Measurements from ENCODE around the gene STPG4. TPM values are rescaled to one million over a fixed set of nuclear protein-coding genes. Genes with fewer than 3 reads are reported as not detected.

The STPG4 gene
- total RNA-seq, 6 donors from 2014 or later: 0.40 to 1.2 (median 0.48) TPM; not detected in 2

GRCh38 chr2:47097563-47097962 lies 57.5 kb downstream of the STPG4 start:
- Histone ChIP-seq H3K27ac (no peak overlapping the region), H3K36me3 (no peaks in the 10 kb centered on the region), H3K4me1 (no peaks in the 10 kb centered on the region), H3K9me3 (no peaks in the 10 kb centered on the region), H3K4me3 (no peak overlapping the region), H3K27me3 (no peaks in the 10 kb centered on the region)
- WGBS, 2 donors: 74 to 86% methylated on average over 3 to 4 of the region's 4 CpGs
- no peak for ATAC-seq (ENCODE audit: low FRiP score in 2 of 2)
- TF ChIP-seq CTCF (IDR thresholded peaks at IDR 0.05) (no peak), POLR2AphosphoS5 (IDR thresholded peaks at IDR 0.05) (no peak), POLR2A (IDR thresholded peaks at IDR 0.05) (no peak), EP300 (IDR thresholded peaks at IDR 0.05) (no peak)
- no peak for DNase-seq

GRCh38 chr2:47096451-47096850 lies 58.7 kb downstream of the STPG4 start:
- Histone ChIP-seq H3K36me3 (no peaks in the 10 kb centered on the region), H3K4me1 (no peaks in the 10 kb centered on the region), H3K9me3 (no peaks in the 10 kb centered on the region), H3K27ac (no peak overlapping the region), H3K27me3 (no peaks in the 10 kb centered on the region), H3K4me3 (no peak overlapping the region)
- DNase-seq (no peak), ATAC-seq (ENCODE audit: low FRiP score in 2 of 2) (no peak)
- 92% methylated on average over 4 of the region's 4 CpGs for WGBS, 2 donors
- TF ChIP-seq EP300 (IDR thresholded peaks at IDR 0.05): no peak
- TF ChIP-seq POLR2AphosphoS5 (IDR thresholded peaks at IDR 0.05): no peak
- TF ChIP-seq CTCF (IDR thresholded peaks at IDR 0.05): no peak
- TF ChIP-seq POLR2A (IDR thresholded peaks at IDR 0.05): no peak

GRCh38 chr2:47095349-47096020 lies 59.6 kb downstream of the STPG4 start:
- no peak for TF ChIP-seq EP300 (IDR thresholded peaks at IDR 0.05)
- TF ChIP-seq CTCF (IDR thresholded peaks at IDR 0.05): no peak
- TF ChIP-seq POLR2A (IDR thresholded peaks at IDR 0.05): no peak
- TF ChIP-seq POLR2AphosphoS5 (IDR thresholded peaks at IDR 0.05): no peak
- DNase-seq (no peak), ATAC-seq (ENCODE audit: low FRiP score in 2 of 2) (no peak)
- WGBS, 2 donors: 89 to 93% methylated on average over 5 of the region's 5 CpGs
- H3K9me3 ChIP-seq: no peaks in the 10 kb centered on the region
- H3K36me3 ChIP-seq: no peaks in the 10 kb centered on the region
- H3K4me1 ChIP-seq: peaks cover 0 to 3% (median 0%) of the 10 kb centered on the region in 4 donors
- no peaks in the 10 kb centered on the region for H3K27me3 ChIP-seq
- H3K27ac ChIP-seq: no peak overlapping the region
- H3K4me3 ChIP-seq: no peak overlapping the region

- 90 to 94% methylated on average over 6 to 7 of the region's 7 CpGs for WGBS, 2 donors
- Histone ChIP-seq H3K27ac (no peak overlapping the region), H3K36me3 (no peaks in the 10 kb centered on the region), H3K27me3 (no peaks in the 10 kb centered on the region), H3K9me3 (no peaks in the 10 kb centered on the region), H3K4me1 (peaks cover 0 to 3% (median 0%) of the 10 kb centered on the region in 4 donors), H3K4me3 (no peak overlapping the region)
- ATAC-seq (ENCODE audit: low FRiP score in 2 of 2) (no peak), DNase-seq (no peak)
- TF ChIP-seq POLR2A (IDR thresholded peaks at IDR 0.05) (no peak), POLR2AphosphoS5 (IDR thresholded peaks at IDR 0.05) (no peak), CTCF (IDR thresholded peaks at IDR 0.05) (no peak), EP300 (IDR thresholded peaks at IDR 0.05) (no peak)
These were observed 60.5 kb downstream of the STPG4 start for GRCh38 chr2:47094511-47095142.

Measured in upper lobe of left lung (tissue), 6 donors.